GM06990 (cell line): ENCODE results near the gene NOP16.

ENCODE experiments used
- DNase-seq: peaks from one replicate; pipeline ENCODE4 v3.0.0-alpha.2; 2011; ENCODE audit not compliant: insufficient read length; ENCODE audit errors: extremely low read depth
- H3K27me3 ChIP-seq: replicated peaks from 2 replicates; pipeline ENCODE4 v1.6.0; 2011; ENCODE audit warnings: low read length; ENCODE audit not compliant: control insufficient read depth, insufficient read depth
- H3K36me3 ChIP-seq: 2 replicates; pipeline ENCODE4 v1.5.1; 2011; ENCODE audit warnings: low read length; ENCODE audit not compliant: control insufficient read depth, insufficient read depth
- H3K4me3 ChIP-seq: replicated peaks from 2 replicates; pipeline ENCODE4 v1.5.1; 2011; ENCODE audit warnings: low read depth, mild to moderate bottlenecking, control low read depth, low read length
- CTCF ChIP-seq: IDR thresholded peaks from 2 replicates; pipeline ENCODE4 v1.5.1; 2011; ENCODE audit warnings: low read length, control low read depth, mild to moderate bottlenecking, inconsistent platforms; ENCODE audit not compliant: insufficient read depth, poor library complexity, severe bottlenecking

The NOP16 gene

DNA sequence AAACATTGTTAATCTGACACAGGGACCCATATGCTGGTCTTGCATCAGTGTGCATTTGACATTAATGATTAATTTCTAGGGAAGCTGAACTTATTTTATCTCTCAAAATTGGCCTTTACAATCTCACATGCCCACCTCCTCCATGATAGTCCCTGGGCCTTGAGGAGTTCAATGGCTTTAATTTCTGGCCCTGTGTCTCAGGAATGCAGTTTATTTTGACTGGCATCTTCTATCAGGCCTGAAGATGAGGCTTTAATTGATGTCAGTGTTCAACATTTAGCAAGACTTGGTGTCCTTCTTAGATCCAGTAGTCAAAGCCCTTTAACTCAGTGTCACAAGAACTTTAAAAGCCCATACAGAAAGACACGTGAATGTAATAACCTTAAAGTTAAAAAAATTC, 38.5 kb upstream of the NOP16 start:
- no peak for TF ChIP-seq CTCF
- H3K27me3 ChIP-seq = no peaks in the 10 kb centered on the region
- no peak for DNase-seq
- no peaks in the 10 kb centered on the region for H3K36me3 ChIP-seq
- H3K4me3 ChIP-seq = no peak overlapping the region

DNA sequence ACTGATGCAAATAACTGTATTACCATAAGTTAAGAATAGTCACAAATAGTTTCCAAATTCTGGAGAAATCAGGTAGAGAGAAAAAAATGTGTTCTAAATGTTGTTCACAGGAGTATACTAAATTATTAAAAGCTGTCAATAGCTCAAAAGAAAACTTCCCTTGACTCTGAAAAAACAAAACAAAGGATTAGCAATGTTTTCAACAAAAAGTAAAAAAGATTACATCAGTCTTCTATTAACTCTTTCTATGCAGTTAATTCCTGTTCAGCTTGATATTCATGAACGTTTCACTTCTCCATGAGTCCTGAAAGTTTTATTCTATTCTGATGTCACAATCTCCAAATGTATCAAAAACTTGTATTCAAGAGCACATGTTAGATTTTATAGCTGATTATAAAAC, 37.4 kb upstream of the NOP16 start:
- Histone ChIP-seq H3K27me3 (no peaks in the 10 kb centered on the region), H3K4me3 (no peak overlapping the region), H3K36me3 (no peaks in the 10 kb centered on the region)
- no peak for TF ChIP-seq CTCF
- DNase-seq = no peak

- TF ChIP-seq CTCF = no peak
- no peak for DNase-seq
- no peak overlapping the region for H3K4me3 ChIP-seq
- H3K36me3 ChIP-seq = no peaks in the 10 kb centered on the region
- no peaks in the 10 kb centered on the region for H3K27me3 ChIP-seq
Measured at GRCh38 chr5:176425138-176425537, 36.7 kb upstream of the NOP16 start.

- Histone ChIP-seq H3K4me3 (no peak overlapping the region), H3K27me3 (no peaks in the 10 kb centered on the region), H3K36me3 (no peaks in the 10 kb centered on the region)
- DNase-seq = no peak
- no peak for TF ChIP-seq CTCF
Measured at GRCh38 chr5:176424181-176424580, 35.8 kb upstream of the NOP16 start.

- Histone ChIP-seq H3K4me3 (no peak overlapping the region), H3K36me3 (no peaks in the 10 kb centered on the region), H3K27me3 (no peaks in the 10 kb centered on the region)
- TF ChIP-seq CTCF = no peak
- no peak for DNase-seq
Measured at GRCh38 chr5:176420972-176421544, 32.7 kb upstream of the NOP16 start.

DNA sequence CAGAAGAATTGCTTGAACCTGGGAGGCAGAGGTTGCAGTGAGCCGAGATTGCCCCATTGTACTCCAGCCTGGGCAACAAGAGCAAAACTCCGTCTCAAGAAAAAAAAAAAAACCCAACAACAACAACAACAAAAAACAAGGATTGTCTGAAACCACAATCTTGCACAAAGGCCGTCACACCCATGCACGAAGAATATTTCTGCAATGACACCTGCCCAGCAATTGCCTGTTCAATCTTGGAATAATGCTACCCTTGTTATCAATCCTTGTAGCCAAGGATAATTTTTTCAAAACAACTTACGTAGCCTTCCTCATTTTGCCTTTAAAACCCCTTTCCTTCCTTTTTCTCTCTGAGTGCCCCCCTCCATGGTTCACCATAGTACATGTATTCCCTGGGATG, 31.7 kb upstream of the NOP16 start:
- Histone ChIP-seq H3K27me3 (no peaks in the 10 kb centered on the region), H3K36me3 (no peaks in the 10 kb centered on the region), H3K4me3 (no peak overlapping the region)
- DNase-seq = no peak
- TF ChIP-seq CTCF = no peak
